CD4-positive, alpha-beta memory T cell (primary cell): ENCODE results near the gene NPRL2. TPM values are rescaled to one million over a fixed set of nuclear protein-coding genes. Genes with fewer than 3 reads are reported as not detected.
A peak's percentile ranks its signal among the peaks of the same experiment; 100 is the strongest.

Source experiments
- CTCF ChIA-PET: fragments of 350-600 bp; sonication (Branson Sonifier 250); formaldehyde crosslinking; loops from one replicate; lab custom pipeline; 2021; ENCODE audit warnings: inconsistent platforms; ENCODE audit not compliant: partially characterized antibody; lab: Charles Lee
- POLR2A ChIA-PET: fragments of 350-600 bp; sonication (Branson Sonifier 250); formaldehyde crosslinking; loops from one replicate; lab custom pipeline; 2021; ENCODE audit not compliant: partially characterized antibody; lab: Charles Lee
- DNase-seq, 5 donors: peaks; one replicate each; pipeline versions ENCODE4 v3.0.0 to v3.0.0-alpha.2; 2020 to 2022; ENCODE audit warnings: mixed read lengths in 1 of 5
- H3K27ac ChIP-seq: one replicate; pipeline ENCODE4 v1.7.0; 2013; ENCODE audit warnings: low read depth, low read length
- H3K27me3 ChIP-seq: 2 replicates; pipeline ENCODE4 v1.7.0; 2013; ENCODE audit warnings: mild to moderate bottlenecking, low read length, moderate library complexity; ENCODE audit not compliant: insufficient read depth
- H3K36me3 ChIP-seq: 2 replicates; pipeline ENCODE4 v1.7.0; 2013; ENCODE audit warnings: mild to moderate bottlenecking, low read length, moderate library complexity; ENCODE audit not compliant: insufficient read depth
- H3K4me1 ChIP-seq: 2 replicates; pipeline ENCODE4 v1.7.0; 2013; ENCODE audit warnings: mild to moderate bottlenecking, low read length, moderate library complexity; ENCODE audit not compliant: insufficient read depth
- H3K4me3 ChIP-seq, 2 donors: one replicate each; pipeline ENCODE4 v1.7.0; 2013; ENCODE audit warnings: low read length in 2 of 2, mild to moderate bottlenecking in 1 of 2
- H3K9me3 ChIP-seq, 2 donors: one replicate each; pipeline ENCODE4 v1.7.0; 2013; ENCODE audit warnings: low read length in 2 of 2, control low read depth in 1 of 2; ENCODE audit not compliant: control insufficient read depth in 1 of 2
- H3K27ac Mint-ChIP-seq, 7 donors: one replicate each; pipeline ENCODE4 v1.8.0; 2020 to 2021; ENCODE audit warnings: mixed read lengths in 7 of 7, mild to moderate bottlenecking in 6 of 7, inconsistent platforms in 3 of 7, moderate library complexity in 3 of 7
- H3K27me3 Mint-ChIP-seq, 2 donors: one replicate each; pipeline ENCODE4 v1.8.0; 2020 to 2021; ENCODE audit warnings: mixed read lengths in 2 of 2
- H3K36me3 Mint-ChIP-seq, 2 donors: one replicate each; pipeline ENCODE4 v1.8.0; 2020 to 2021; ENCODE audit warnings: mixed read lengths in 2 of 2, inconsistent platforms in 1 of 2, mild to moderate bottlenecking in 1 of 2
- H3K4me1 Mint-ChIP-seq, 4 donors: one replicate each; pipeline ENCODE4 v1.8.0; 2020 to 2021; ENCODE audit warnings: mixed read lengths in 4 of 4, mild to moderate bottlenecking in 1 of 4
- H3K4me3 Mint-ChIP-seq, 8 donors: one replicate each; pipeline ENCODE4 v1.8.0; 2020 to 2021; ENCODE audit warnings: mixed read lengths in 8 of 8, mild to moderate bottlenecking in 7 of 8, moderate library complexity in 6 of 8, inconsistent platforms in 3 of 8
- H3K9me3 Mint-ChIP-seq, 8 donors: one replicate each; pipeline ENCODE4 v1.8.0; 2020 to 2021; ENCODE audit warnings: mixed read lengths in 8 of 8, mild to moderate bottlenecking in 5 of 8, inconsistent platforms in 3 of 8, moderate library complexity in 1 of 8
- intact Hi-C: fragments of 100-400 bp; cut with micrococcal nuclease; formaldehyde crosslinking; loops from one replicate; pipeline ENCODE4 v1.15.1; 2023
- polyA plus RNA-seq, 2 donors: library from polyadenylated mRNA; unstranded; fragments of 300-500 nt; fragmentation: Illumina TruSeq; gene quantifications; one replicate each; pipeline ENCODE4 v1.2.3, GENCODE V29; 2021
- total RNA-seq, 2 experiments: library from RNA; stranded (reverse); gene quantifications; one replicate each; pipeline ENCODE4 v1.2.3, GENCODE V29; 2021

NPRL2 gene
- total and polyA plus RNA-seq, 4 experiments from 2014 or later: 39.6 to 53.0 (median 45.9) TPM

- Mint-ChIP-seq H3K4me1 (peaks cover 9 to 38% (median 21%) of the 10 kb centered on the region in 4 donors), H3K36me3 (no peaks in the 10 kb centered on the region), H3K27ac (peak overlapping the region in 1 of 7 donors; percentile 91), H3K4me3 (peak overlapping the region; percentile 46 to 94 (median 90)), H3K27me3 (peaks cover 0 to 1% of the 10 kb centered on the region in 2 donors), H3K9me3 (no peaks in the 10 kb centered on the region)
- intact Hi-C loops: loop anchor here (2.0 to 5.0 kb wide), 3 partner anchors 14 to 248 kb away; partner anchors contain the start of genes C3orf18, CISH, CYB561D2 and HEMK1
- Histone ChIP-seq H3K36me3 (no peaks in the 10 kb centered on the region), H3K27ac (peak overlapping the region; percentile 29), H3K9me3 (no peaks in the 10 kb centered on the region), H3K4me1 (peaks cover 34% of the 10 kb centered on the region), H3K27me3 (no peaks in the 10 kb centered on the region), H3K4me3 (peak overlapping the region in 1 of 2 donors; percentile 100)
- ChIA-PET POLR2A (interaction anchor here (0.6 to 11.5 kb wide), 13 partner anchors 8 to 1135 kb away, joined by 3 to 153 read pairs (median 6); partner anchors contain the start of genes C3orf18, CYB561D2, DCAF1 and HEMK1), CTCF (interaction anchor here (0.9 to 1.8 kb wide), 4 partner anchors 14 to 178 kb away, joined by 3 to 13 read pairs (median 8); partner anchors contain the start of genes CYB561D2, NPRL2 and ZMYND10)
- no peak for DNase-seq
Observed at GRCh38 chr3:50364573-50365079, 14.1 kb upstream of the NPRL2 start.

GRCh38 chr3:50359760-50360110, 9.2 kb upstream of the NPRL2 start:
- DNase-seq: no peak
- POLR2A ChIA-PET: interaction anchor here (0.8 to 23.7 kb wide), 5 partner anchors 11 to 61 kb away, joined by 3 to 595 read pairs (median 4); partner anchors contain the start of genes CYB561D2, HYAL3, NAA80 and NPRL2
- peak overlapping the region; percentile 95 to 100 (median 98) for H3K4me3 Mint-ChIP-seq
- peaks cover 26 to 49% (median 38%) of the 10 kb centered on the region in 4 donors for H3K4me1 Mint-ChIP-seq
- H3K9me3 Mint-ChIP-seq: no peaks in the 10 kb centered on the region
- CTCF ChIA-PET: interaction anchor here (1.0 kb wide), 1 partner anchor 13 kb away, joined by 3 read pairs; no protein-coding TSS in a partner anchor
- Histone ChIP-seq H3K9me3 (no peaks in the 10 kb centered on the region), H3K27ac (peak overlapping the region; percentile 97), H3K36me3 (peaks cover 20% of the 10 kb centered on the region), H3K4me1 (peaks cover 50% of the 10 kb centered on the region), H3K4me3 (peak overlapping the region in 1 of 2 donors; percentile 46), H3K27me3 (no peaks in the 10 kb centered on the region)
- H3K36me3 Mint-ChIP-seq: peaks cover 0 to 30% of the 10 kb centered on the region in 2 donors
- peak overlapping the region; percentile 96 to 98 (median 98) for H3K27ac Mint-ChIP-seq
- H3K27me3 Mint-ChIP-seq: no peaks in the 10 kb centered on the region
- intact Hi-C loops: loop anchor here (1.0 kb wide), 4 partner anchors 8 to 67 kb away; partner anchors contain the start of genes HYAL3, IFRD2, NAA80 and TUSC2

GRCh38 chr3:50358911-50359759, 8.6 kb upstream of the NPRL2 start, which contains the start of gene TMEM115:
TSS of gene TMEM115 (minus strand) at chr3:50359521. CDS start at chr3:50359063, 458 bp downstream.
- peak within 1 kb of the TSS; percentile 97 for H3K27ac ChIP-seq
- H3K9me3 Mint-ChIP-seq: no peaks in the 10 kb centered on the region
- no peaks in the 10 kb centered on the region for H3K9me3 ChIP-seq
- peak within 1 kb of the TSS; percentile 96 to 98 (median 98) for H3K27ac Mint-ChIP-seq
- peaks cover 26% of the 10 kb centered on the region for H3K36me3 ChIP-seq
- ChIA-PET POLR2A (interaction anchor here (0.8 to 23.7 kb wide), 5 partner anchors 10 to 60 kb away, joined by 3 to 595 read pairs (median 4); partner anchors contain the start of genes CYB561D2, HYAL3, NAA80 and NPRL2), CTCF (interaction anchor here (1.0 kb wide), 1 partner anchor 13 kb away, joined by 3 read pairs; no protein-coding TSS in a partner anchor)
- peaks cover 30 to 49% (median 39%) of the 10 kb centered on the region in 4 donors for H3K4me1 Mint-ChIP-seq
- H3K4me1 ChIP-seq: peaks cover 44% of the 10 kb centered on the region
- no peaks in the 10 kb centered on the region for H3K27me3 ChIP-seq
- peaks cover 5 to 36% of the 10 kb centered on the region in 2 donors for H3K36me3 Mint-ChIP-seq
- no peaks in the 10 kb centered on the region for H3K27me3 Mint-ChIP-seq
- DNase-seq: peak; percentile 93 to 99 (median 96)
- H3K4me3 ChIP-seq: peak within 1 kb of the TSS; percentile 78 to 95
- peak within 1 kb of the TSS; percentile 95 to 100 (median 98) for H3K4me3 Mint-ChIP-seq
- intact Hi-C loops: loop anchor here (1.0 kb wide), 4 partner anchors 8 to 67 kb away; partner anchors contain the start of genes HYAL3, IFRD2, NAA80 and TUSC2

GRCh38 chr3:50358355-50358910, 7.9 kb upstream of the NPRL2 start:
- Mint-ChIP-seq H3K36me3 (peaks cover 6 to 41% of the 10 kb centered on the region in 2 donors), H3K27ac (peak overlapping the region; percentile 86 to 97 (median 90)), H3K4me3 (peak overlapping the region; percentile 85 to 100 (median 98)), H3K27me3 (no peaks in the 10 kb centered on the region), H3K9me3 (no peaks in the 10 kb centered on the region), H3K4me1 (peaks cover 30 to 49% (median 39%) of the 10 kb centered on the region in 4 donors)
- H3K4me3 ChIP-seq: peak overlapping the region; percentile 78 to 95
- no peak for DNase-seq
- no peaks in the 10 kb centered on the region for H3K9me3 ChIP-seq
- no peaks in the 10 kb centered on the region for H3K27me3 ChIP-seq
- H3K27ac ChIP-seq: peak overlapping the region; percentile 97
- peaks cover 41% of the 10 kb centered on the region for H3K4me1 ChIP-seq
- ChIA-PET CTCF (no interaction called here), POLR2A (interaction anchor here (2.5 to 23.7 kb wide), 3 partner anchors 10 to 60 kb away, joined by 12 to 595 read pairs (median 153); partner anchors contain the start of genes CYB561D2, HYAL3, NAA80 and NPRL2)
- intact Hi-C loops: no loop called here
- peaks cover 31% of the 10 kb centered on the region for H3K36me3 ChIP-seq

GRCh38 chr3:50357481-50357880, 6.9 kb upstream of the NPRL2 start:
- ChIA-PET CTCF (interaction anchor here (1.2 to 2.3 kb wide), 4 partner anchors 10 to 1033 kb away, joined by 3 to 13 read pairs (median 6); partner anchors contain the start of gene RBM15B), POLR2A (interaction anchor here (0.9 to 23.7 kb wide), 7 partner anchors 8 to 212 kb away, joined by 3 to 595 read pairs (median 9); partner anchors contain the start of genes CYB561D2, HEMK1, HYAL3 and NAA80)
- Histone ChIP-seq H3K4me3 (peak overlapping the region; percentile 9 to 95), H3K27me3 (no peaks in the 10 kb centered on the region), H3K27ac (peak overlapping the region; percentile 97), H3K36me3 (peaks cover 34% of the 10 kb centered on the region), H3K9me3 (no peaks in the 10 kb centered on the region), H3K4me1 (peaks cover 41% of the 10 kb centered on the region)
- peaks cover 6 to 47% of the 10 kb centered on the region in 2 donors for H3K36me3 Mint-ChIP-seq
- intact Hi-C loops: no loop called here
- H3K4me3 Mint-ChIP-seq: peak overlapping the region; percentile 31 to 100 (median 94)
- no peaks in the 10 kb centered on the region for H3K9me3 Mint-ChIP-seq
- H3K27me3 Mint-ChIP-seq: no peaks in the 10 kb centered on the region
- H3K27ac Mint-ChIP-seq: peak overlapping the region in 6 of 7 donors; percentile 61 to 97 (median 88)
- peaks cover 32 to 58% (median 41%) of the 10 kb centered on the region in 4 donors for H3K4me1 Mint-ChIP-seq
- DNase-seq: no peak

GRCh38 chr3:50356553-50356952, 6.0 kb upstream of the NPRL2 start:
- Mint-ChIP-seq H3K9me3 (no peaks in the 10 kb centered on the region), H3K36me3 (peaks cover 6 to 49% of the 10 kb centered on the region in 2 donors)
- H3K27ac ChIP-seq: peak overlapping the region; percentile 97

More at GRCh38 chr3:50356553-50356952, 6.0 kb upstream of the NPRL2 start:
- Mint-ChIP-seq H3K4me1 (peaks cover 33 to 63% (median 44%) of the 10 kb centered on the region in 4 donors), H3K4me3 (peak overlapping the region in 7 of 8 donors; percentile 32 to 100 (median 90)), H3K27me3 (no peaks in the 10 kb centered on the region), H3K27ac (peak overlapping the region in 5 of 7 donors; percentile 53 to 97 (median 75))
- no peak for DNase-seq
- peaks cover 34% of the 10 kb centered on the region for H3K36me3 ChIP-seq
- H3K4me3 ChIP-seq: no peak overlapping the region
- POLR2A ChIA-PET: interaction anchor here (0.9 to 23.7 kb wide), 6 partner anchors 8 to 213 kb away, joined by 3 to 595 read pairs (median 10); partner anchors contain the start of genes CYB561D2, HEMK1, HYAL3 and NAA80
- intact Hi-C loops: no loop called here
- H3K4me1 ChIP-seq: peaks cover 47% of the 10 kb centered on the region
- CTCF ChIA-PET: interaction anchor here (1.2 to 2.3 kb wide), 4 partner anchors 9 to 1034 kb away, joined by 3 to 13 read pairs (median 6); partner anchors contain the start of gene RBM15B
- no peaks in the 10 kb centered on the region for H3K27me3 ChIP-seq
- no peaks in the 10 kb centered on the region for H3K9me3 ChIP-seq
